K562 (cell line): ENCODE data around the gene LRPAP1. TPM values are rescaled to one million over a fixed set of nuclear protein-coding genes. Genes with fewer than 3 reads are reported as not detected.

ENCODE experiments used
- ATAC-seq: fragments of 200-7000 bp; cut with Tn5 transposase; 3 replicates; pipeline ENCODE4 v1.9.1; 2020; ENCODE audit warnings: moderate library complexity
- BruUV-seq: library from RNA; stranded (reverse); fragments of 400-500 nt; replicated peaks from 2 replicates; lab custom pipeline; 2021; lab: Mats Ljungman, UMichigan
- CTCF ChIA-PET: fragments of 300-600 bp; formaldehyde crosslinking; extraction: SDS; loops from one replicate; lab custom pipeline; 2021; ENCODE audit warnings: low intra/inter-chr PET ratio; lab: Yijun Ruan, JAX
- POLR2A ChIA-PET: fragments of 300-600, 350-650 bp; sonication (Branson Sonifier 250); formaldehyde crosslinking; extraction: SDS; loops from one replicate; lab custom pipeline; 2021; ENCODE audit warnings: antibody characterized with exemption, inconsistent platforms; lab: Yijun Ruan, JAX
- DNase-seq, 4 experiments: peaks; one replicate each; pipeline versions ENCODE4 v3.0.0 to v3.0.0-alpha.2; 2011 to 2018; ENCODE audit warnings: low spot score in 3 of 4, mixed read lengths in 3 of 4; ENCODE audit errors: extremely low read depth in 1 of 4
- FAIRE-seq: peaks from 2 replicates; lab custom pipeline; 2011; peaks lifted over from hg19 to GRCh38; lab: Jason Lieb, UNC
- H2AFZ ChIP-seq: 2 replicates; pipeline ENCODE4 v1.6.0; 2011; ENCODE audit warnings: low read depth, low read length, control low read depth, inconsistent platforms
- H3K27ac ChIP-seq: fragments of 200-600 bp; 3 replicates; pipeline ENCODE4 v1.8.0; 2011; ENCODE audit warnings: low read depth, mild to moderate bottlenecking, control low read depth, inconsistent platforms, low read length, moderate library complexity, mixed read lengths; ENCODE audit errors: extremely low read depth
- H3K27me3 ChIP-seq, 2 experiments: fragments of 300-600 bp in 1 of 2; 2 replicates in 1 of 2; 3 replicates in 1 of 2; pipeline versions ENCODE4 v1.6.0 to v1.8.0; 2011; ENCODE audit warnings: inconsistent platforms in 2 of 2, low read length in 2 of 2, mild to moderate bottlenecking in 1 of 2, mixed read lengths in 1 of 2, moderate library complexity in 1 of 2; ENCODE audit not compliant: control insufficient read depth in 2 of 2, insufficient read depth in 2 of 2
- H3K36me3 ChIP-seq: fragments of 300-600 bp; 3 replicates; pipeline ENCODE4 v1.8.0; 2011; ENCODE audit warnings: mild to moderate bottlenecking, low read length, inconsistent platforms; ENCODE audit not compliant: control insufficient read depth, insufficient read depth
- H3K4me1 ChIP-seq, 2 experiments: fragments of 200-600 bp in 1 of 2; replicated peaks in 1 of 2; 2 replicates in 1 of 2; 3 replicates in 1 of 2; pipeline versions ENCODE4 v1.5.1 to v1.8.0; 2011; ENCODE audit warnings: inconsistent platforms in 2 of 2, low read length in 2 of 2, mild to moderate bottlenecking in 1 of 2, mixed read lengths in 1 of 2, moderate library complexity in 1 of 2; ENCODE audit not compliant: control insufficient read depth in 2 of 2, insufficient read depth in 2 of 2
- H3K4me2 ChIP-seq: 2 replicates; pipeline ENCODE4 v1.6.1; 2011; ENCODE audit warnings: low read length, control low read depth, inconsistent platforms, mixed read lengths; ENCODE audit not compliant: insufficient read depth
- H3K4me3 ChIP-seq: fragments of 200-600 bp; sonication (generic), shearing (Covaris generic); 2 replicates; pipeline ENCODE4 v1.5.1; 2016; ENCODE audit warnings: control low read depth, inconsistent platforms
- H3K79me2 ChIP-seq: fragments of 200-600 bp; 3 replicates; pipeline ENCODE4 v1.8.0; 2011; ENCODE audit warnings: low read length, inconsistent platforms; ENCODE audit not compliant: control insufficient read depth, insufficient read depth
- H3K9ac ChIP-seq, 2 experiments: 2 replicates each; pipeline versions ENCODE4 v1.6.0 to v1.6.1; 2011; ENCODE audit warnings: low read depth in 2 of 2, low read length in 2 of 2, control low read depth in 1 of 2, inconsistent platforms in 1 of 2, mild to moderate bottlenecking in 1 of 2, mixed read lengths in 1 of 2; ENCODE audit not compliant: insufficient read depth in 1 of 2
- H3K9me1 ChIP-seq: one replicate; pipeline ENCODE4 v1.6.0; 2011; ENCODE audit warnings: inconsistent platforms, mild to moderate bottlenecking, low read length, moderate library complexity; ENCODE audit not compliant: control insufficient read depth, insufficient read depth
- H3K9me3 ChIP-seq: replicated peaks from 2 replicates; pipeline ENCODE4 v1.5.1; 2011; ENCODE audit warnings: low read depth, low read length, inconsistent platforms; ENCODE audit not compliant: control insufficient read depth, insufficient read depth
- H4K20me1 ChIP-seq: replicated peaks from 2 replicates; pipeline ENCODE4 v1.6.1; 2011; ENCODE audit warnings: low read length, inconsistent platforms, mixed read lengths; ENCODE audit not compliant: control insufficient read depth, insufficient read depth
- BHLHE40 ChIP-seq: IDR thresholded peaks from 2 replicates; pipeline ENCODE4 v1.6.1; 2011; ENCODE audit warnings: low read length, improper control_type of control experiment
- PTRF ChIP-seq: fragments of 450-650 bp; IDR thresholded peaks from 2 replicates; pipeline ENCODE4 v1.6.1; 2016; ENCODE audit warnings: mild to moderate bottlenecking, missing genetic modification characterization, missing compliant biosample characterization
- RNF2 ChIP-seq: sonication (generic); IDR thresholded peaks from 2 replicates; pipeline ENCODE4 v1.6.1; 2016
- ZFX ChIP-seq: sonication (generic); formaldehyde crosslinking; IDR thresholded peaks from 2 replicates; pipeline ENCODE4 v1.8.0; 2022; ENCODE audit warnings: mild to moderate bottlenecking, missing genetic modification reagents, moderate library complexity
- WGBS: fragments of 100-300 bp; shearing (Covaris generic); methylation state at CpG from one replicate; pipeline ENCODE4 v1.1.6; 2016; ENCODE audit warnings: low coverage, mixed read lengths; ENCODE audit not compliant: insufficient coverage; ENCODE audit errors: missing lambda C conversion rate; 5-methylcytosine and 5-hydroxymethylcytosine counted together
- in situ Hi-C: fragments of 300-500 bp; cut with MboI; formaldehyde crosslinking; loops from 4 replicates; pipeline ENCODE4 v1.15.0; 2018; ENCODE audit warnings: inconsistent platforms, mixed read lengths
- intact Hi-C: fragments of 100-400 bp; cut with micrococcal nuclease; formaldehyde crosslinking; loops from 2 replicates; pipeline ENCODE4 v1.14.2; 2022
- polyA plus RNA-seq, 8 experiments: library from polyadenylated mRNA; depleted of rRNA in 4 of 8; stranded (reverse) in 5 of 8; unstranded in 3 of 8; fragments of >200 nt; fragmentation: Nextera tagmentation in 2 of 8; fragmentation: Illumina TruSeq in 1 of 8; extraction: Ambion mirVana in 2 of 8; extraction: Trizol in 1 of 8; gene quantifications; 2 replicates each; pipeline versions ENCODE4 v1.2.1 to v1.2.3, GENCODE V29; 2011 to 2014; ENCODE audit warnings: inconsistent platforms in 1 of 8, missing spikeins in 1 of 8
- total RNA-seq, 7 experiments: library from RNA; depleted of rRNA in 6 of 7; stranded (reverse); fragments of >200 nt in 6 of 7; fragmentation: Illumina TruSeq in 2 of 7; extraction: Trizol in 2 of 7; gene quantifications; 2 replicates each; pipeline versions ENCODE4 v1.2.1 to v1.2.3, GENCODE V29; 2011 to 2021; ENCODE audit warnings: low replicate concordance in 1 of 7
- TF ChIP-seq, protein P1 (sequence below), 3 experiments: IDR thresholded peaks in 2 of 3; conservative IDR thresholded peaks in 1 of 3; 2 replicates each; pipeline ENCODE4 v1.5.1; 2011 to 2012; ENCODE audit warnings: low read length in 3 of 3, mild to moderate bottlenecking in 3 of 3, control low read depth in 2 of 3, improper control_type of control experiment in 1 of 3, inconsistent platforms in 1 of 3, low read depth in 1 of 3, mixed read lengths in 1 of 3, moderate library complexity in 1 of 3; ENCODE audit not compliant: insufficient read depth in 2 of 3

The LRPAP1 gene
- total and polyA plus RNA-seq, 9 of the 15 experiments (the other 6 are each of a cell fraction or from before 2014, with no cell fraction given), result 1.1 to 75.5 (median 41.8) TPM

DNA sequence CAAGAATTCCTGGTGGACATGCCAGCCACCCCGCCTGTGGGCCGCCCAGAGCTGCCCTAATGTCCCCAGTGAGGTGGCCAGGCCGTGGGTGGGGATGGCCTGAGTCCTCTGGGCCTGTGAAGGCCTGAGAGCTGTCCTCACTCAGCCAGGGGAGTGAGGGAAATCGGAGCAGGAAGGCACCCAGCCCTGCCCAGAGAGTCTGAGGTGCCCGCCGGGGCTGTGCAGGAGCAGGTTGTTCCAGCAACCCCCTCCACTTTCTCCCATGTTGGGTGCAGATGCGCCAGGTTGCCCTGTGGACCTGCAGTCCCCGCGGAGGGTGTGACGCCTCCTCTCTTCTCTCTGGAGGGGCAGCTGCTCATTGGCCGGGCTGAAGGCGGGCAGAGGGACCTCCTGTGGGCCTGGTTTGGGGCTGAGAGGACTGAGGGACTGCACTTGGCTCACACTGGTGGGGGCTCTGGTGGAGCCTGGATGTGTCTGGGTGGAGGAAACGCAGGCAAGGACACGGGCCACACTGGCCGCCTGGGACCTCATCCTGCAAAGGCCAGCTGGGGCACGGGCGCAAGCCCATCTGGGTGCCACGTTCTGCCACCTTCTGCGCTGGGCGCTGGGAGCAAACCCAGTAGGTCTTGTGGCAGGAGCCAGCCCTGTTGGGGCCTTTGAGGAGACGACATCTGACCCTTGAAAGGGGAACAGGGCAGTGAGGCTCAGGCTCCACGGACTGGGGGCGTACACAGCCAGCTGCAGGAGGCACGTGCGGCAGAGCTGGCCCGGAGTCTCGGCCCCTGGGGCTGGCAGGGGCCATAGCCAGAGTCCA is 55.1 kb downstream of the LRPAP1 start:
- H3K27me3 ChIP-seq, result peaks cover 26 to 77% of the 10 kb centered on the region in 2 experiments; a peak in 4 of 5 replicates
- peaks cover 0 to 33% of the 10 kb centered on the region in 2 experiments; a peak in 2 of 5 replicates for H3K4me1 ChIP-seq
- WGBS, result 5% methylated on average over 25 of the region's 27 CpGs
- in situ Hi-C loops, result no loop called here
- FAIRE-seq, result no peak
- H2AFZ ChIP-seq, result no peak overlapping the region
- ChIA-PET CTCF (no interaction called here), POLR2A (no interaction called here)
- H3K36me3 ChIP-seq, result no peaks in the 10 kb centered on the region
- no peak overlapping the region for H3K27ac ChIP-seq
- no peak for ATAC-seq
- intact Hi-C loops, result no loop called here
- no peaks in the 10 kb centered on the region for H3K9me1 ChIP-seq
- no peak overlapping the region for H3K4me3 ChIP-seq
- H3K9ac ChIP-seq, result peak overlapping the region in 1 of 2 experiments; percentile 17; a peak in 1 of 4 replicates
- no peak overlapping the region for H3K4me2 ChIP-seq
- peaks cover 4% of the 10 kb centered on the region; the same call in 1 of the 2 replicates for H4K20me1 ChIP-seq
- no peak for TF ChIP-seq BHLHE40
- TF ChIP-seq PTRF, result no peak
- TF ChIP-seq, all 486 proteins: peak for 0
- DNase-seq, result no peak
- no peaks in the 10 kb centered on the region for H3K79me2 ChIP-seq
- BruUV-seq, result no TSS peak
- no peaks in the 10 kb centered on the region for H3K9me3 ChIP-seq

DNA sequence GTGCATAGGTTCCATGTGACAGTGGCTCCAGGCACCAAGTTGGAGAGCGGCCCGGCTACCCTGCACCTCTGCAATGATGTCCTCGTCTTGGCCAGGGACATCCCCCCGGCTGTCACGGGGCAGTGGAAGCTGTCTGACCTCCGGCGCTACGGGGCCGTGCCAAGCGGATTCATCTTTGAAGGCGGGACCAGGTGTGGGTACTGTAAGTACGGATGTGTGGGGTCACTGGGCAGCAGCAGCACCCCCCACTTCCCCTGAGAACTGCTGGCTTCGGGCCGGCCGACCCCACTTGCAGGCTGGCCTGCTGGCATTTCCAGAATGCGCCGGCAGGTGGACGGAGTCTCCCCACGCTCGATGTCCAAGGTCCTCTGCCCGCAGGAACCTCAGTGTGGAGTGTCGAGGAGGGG is 55.9 kb downstream of the LRPAP1 start:
- WGBS, result 7% methylated on average over 12 of the region's 22 CpGs
- CTCF ChIA-PET, result no interaction called here
- H3K36me3 ChIP-seq, result no peaks in the 10 kb centered on the region
- POLR2A ChIA-PET, result interaction anchor here (0.7 kb wide), 1 partner anchor 44 kb away, joined by 3 read pairs; no protein-coding TSS in a partner anchor
- intact Hi-C loops (no loop called here), in situ Hi-C loops (no loop called here)
- ATAC-seq, result no peak
- H3K4me3 ChIP-seq, result no peak overlapping the region
- no peak overlapping the region for H3K4me2 ChIP-seq
- H2AFZ ChIP-seq, result no peak overlapping the region
- H3K27ac ChIP-seq, result no peak overlapping the region
- H3K9ac ChIP-seq, result no peak overlapping the region
- peaks cover 29 to 79% of the 10 kb centered on the region in 2 experiments; a peak in 4 of 5 replicates for H3K27me3 ChIP-seq
- no peak for FAIRE-seq
- no peaks in the 10 kb centered on the region for H3K9me3 ChIP-seq
- no peaks in the 10 kb centered on the region for H3K79me2 ChIP-seq
- TF ChIP-seq ZFX (no peak), RNF2 (no peak)
- TF ChIP-seq, protein P1, sequence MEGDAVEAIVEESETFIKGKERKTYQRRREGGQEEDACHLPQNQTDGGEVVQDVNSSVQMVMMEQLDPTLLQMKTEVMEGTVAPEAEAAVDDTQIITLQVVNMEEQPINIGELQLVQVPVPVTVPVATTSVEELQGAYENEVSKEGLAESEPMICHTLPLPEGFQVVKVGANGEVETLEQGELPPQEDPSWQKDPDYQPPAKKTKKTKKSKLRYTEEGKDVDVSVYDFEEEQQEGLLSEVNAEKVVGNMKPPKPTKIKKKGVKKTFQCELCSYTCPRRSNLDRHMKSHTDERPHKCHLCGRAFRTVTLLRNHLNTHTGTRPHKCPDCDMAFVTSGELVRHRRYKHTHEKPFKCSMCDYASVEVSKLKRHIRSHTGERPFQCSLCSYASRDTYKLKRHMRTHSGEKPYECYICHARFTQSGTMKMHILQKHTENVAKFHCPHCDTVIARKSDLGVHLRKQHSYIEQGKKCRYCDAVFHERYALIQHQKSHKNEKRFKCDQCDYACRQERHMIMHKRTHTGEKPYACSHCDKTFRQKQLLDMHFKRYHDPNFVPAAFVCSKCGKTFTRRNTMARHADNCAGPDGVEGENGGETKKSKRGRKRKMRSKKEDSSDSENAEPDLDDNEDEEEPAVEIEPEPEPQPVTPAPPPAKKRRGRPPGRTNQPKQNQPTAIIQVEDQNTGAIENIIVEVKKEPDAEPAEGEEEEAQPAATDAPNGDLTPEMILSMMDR (IDR thresholded peaks at IDR 0.05 in 2 of 3, conservative IDR thresholded peaks at IDR 0.05 in 1 of 3; ENCODE audit: insufficient read depth in 2 of 3, low read depth in 1 of 3, low read length in 3 of 3), result 0 out of 6 replicates have a peak, but pooled peaks of 2 of the 3 experiments have one; percentile 9 to 24
- peaks cover 5% of the 10 kb centered on the region; the same call in 1 of the 2 replicates for H4K20me1 ChIP-seq
- H3K9me1 ChIP-seq, result no peaks in the 10 kb centered on the region
- BruUV-seq, result no TSS peak
- H3K4me1 ChIP-seq, result peaks cover 0 to 37% of the 10 kb centered on the region in 2 experiments; a peak in 2 of 5 replicates
- DNase-seq, result no peak
